ENCODE data around the gene PKD2L2. TPM values are rescaled to one million over a fixed set of nuclear protein-coding genes. Genes with fewer than 3 reads are reported as not detected.

PKD2L2 gene
- total and polyA plus RNA-seq, 2 donors from 2014 or later: not detected

GRCh38 chr5:137891849-137892248 is 2.6 kb downstream of the PKD2L2 start:
- Histone ChIP-seq H3K36me3 (ENCODE audit: control insufficient read depth in 2 of 3, insufficient read depth in 3 of 3, low read length in 3 of 3) (no peaks in the 10 kb centered on the region), H3K27ac (ENCODE audit: low read depth in 2 of 2, low read length in 2 of 2) (no peak overlapping the region), H3K27me3 (ENCODE audit: control insufficient read depth, insufficient read depth, low read length) (no peaks in the 10 kb centered on the region), H3K4me1 (ENCODE audit: control insufficient read depth in 2 of 3, insufficient read depth in 2 of 3, low read depth in 1 of 3, low read length in 3 of 3) (peaks cover 0 to 2% (median 0%) of the 10 kb centered on the region in 3 donors), H3K4me3 (ENCODE audit: low read length in 3 of 3) (no peak overlapping the region), H3K9ac (ENCODE audit: low read length in 3 of 3) (no peak overlapping the region), H3K9me3 (ENCODE audit: control insufficient read depth in 2 of 3, insufficient read depth in 1 of 3, low read length in 3 of 3) (no peaks in the 10 kb centered on the region)
- intact Hi-C loops (cut with DNase I): no loop called here
- DNase-seq (no peak), FAIRE-seq (no peak)
- TF ChIP-seq CTCF (IDR thresholded peaks at IDR 0.05; ENCODE audit: borderline replicate concordance, extremely low read depth, insufficient read depth): no peak

GRCh38 chr5:137894586-137894985 is 5.3 kb downstream of the PKD2L2 start:
- Histone ChIP-seq H3K4me3 (ENCODE audit: low read length in 3 of 3) (no peak overlapping the region), H3K4me1 (ENCODE audit: control insufficient read depth in 2 of 3, insufficient read depth in 2 of 3, low read depth in 1 of 3, low read length in 3 of 3) (no peaks in the 10 kb centered on the region), H3K36me3 (ENCODE audit: control insufficient read depth in 2 of 3, insufficient read depth in 3 of 3, low read length in 3 of 3) (no peaks in the 10 kb centered on the region), H3K9me3 (ENCODE audit: control insufficient read depth in 2 of 3, insufficient read depth in 1 of 3, low read length in 3 of 3) (no peaks in the 10 kb centered on the region), H3K27me3 (ENCODE audit: control insufficient read depth, insufficient read depth, low read length) (no peaks in the 10 kb centered on the region), H3K9ac (ENCODE audit: low read length in 3 of 3) (no peak overlapping the region), H3K27ac (ENCODE audit: low read depth in 2 of 2, low read length in 2 of 2) (no peak overlapping the region)
- TF ChIP-seq CTCF (IDR thresholded peaks at IDR 0.05; ENCODE audit: borderline replicate concordance, extremely low read depth, insufficient read depth): no peak
- intact Hi-C loops (cut with DNase I): no loop called here
- DNase-seq (no peak), FAIRE-seq (no peak)

- Histone ChIP-seq H3K27ac (ENCODE audit: low read depth in 2 of 2, low read length in 2 of 2) (no peak overlapping the region), H3K9ac (ENCODE audit: low read length in 3 of 3) (no peak overlapping the region), H3K9me3 (ENCODE audit: control insufficient read depth in 2 of 3, insufficient read depth in 1 of 3, low read length in 3 of 3) (no peaks in the 10 kb centered on the region), H3K4me1 (ENCODE audit: control insufficient read depth in 2 of 3, insufficient read depth in 2 of 3, low read depth in 1 of 3, low read length in 3 of 3) (no peaks in the 10 kb centered on the region), H3K27me3 (ENCODE audit: control insufficient read depth, insufficient read depth, low read length) (no peaks in the 10 kb centered on the region), H3K36me3 (ENCODE audit: control insufficient read depth in 2 of 3, insufficient read depth in 3 of 3, low read length in 3 of 3) (no peaks in the 10 kb centered on the region), H3K4me3 (ENCODE audit: low read length in 3 of 3) (no peak overlapping the region)
- intact Hi-C loops (cut with DNase I): no loop called here
- no peak for TF ChIP-seq CTCF (IDR thresholded peaks at IDR 0.05; ENCODE audit: borderline replicate concordance, extremely low read depth, insufficient read depth)
- DNase-seq (no peak), FAIRE-seq (no peak)
These were observed 7.3 kb downstream of the PKD2L2 start for GRCh38 chr5:137896560-137896959.

GRCh38 chr5:137899493-137899892 is 10.2 kb downstream of the PKD2L2 start:
- no peak overlapping the region for H3K4me3 ChIP-seq (ENCODE audit: low read length in 3 of 3)
- intact Hi-C loops (cut with DNase I): no loop called here
- no peak for TF ChIP-seq CTCF (IDR thresholded peaks at IDR 0.05; ENCODE audit: borderline replicate concordance, extremely low read depth, insufficient read depth)
- no peak overlapping the region for H3K27ac ChIP-seq (ENCODE audit: low read depth in 2 of 2, low read length in 2 of 2)
- no peaks in the 10 kb centered on the region for H3K36me3 ChIP-seq (ENCODE audit: control insufficient read depth in 2 of 3, insufficient read depth in 3 of 3, low read length in 3 of 3)
- no peak for DNase-seq
- no peaks in the 10 kb centered on the region for H3K27me3 ChIP-seq (ENCODE audit: control insufficient read depth, insufficient read depth, low read length)
- H3K9ac ChIP-seq (ENCODE audit: low read length in 3 of 3): no peak overlapping the region
- H3K9me3 ChIP-seq (ENCODE audit: control insufficient read depth in 2 of 3, insufficient read depth in 1 of 3, low read length in 3 of 3): no peaks in the 10 kb centered on the region
- no peak for FAIRE-seq
- no peaks in the 10 kb centered on the region for H3K4me1 ChIP-seq (ENCODE audit: control insufficient read depth in 2 of 3, insufficient read depth in 2 of 3, low read depth in 1 of 3, low read length in 3 of 3)

All from kidney (tissue), 14 donors.